Cardiac muscle cell (in vitro differentiated cells and primary cell): ENCODE measurements around the gene CLDN1. TPM values are rescaled to one million over a fixed set of nuclear protein-coding genes. Genes with fewer than 3 reads are reported as not detected.

Source experiments
- DNase-seq, 2 donors: peaks; one replicate each; pipeline versions ENCODE4 v3.0.0 to v3.0.0-alpha.2; 2010 to 2017; ENCODE audit warnings: low read depth in 1 of 2, low spot score in 1 of 2
- H3K27ac ChIP-seq: fragments of 200-600 bp; sonication (generic); 2 replicates; pipeline ENCODE4 v1.5.1; 2016
- H3K27me3 ChIP-seq: fragments of 200-600 bp; sonication (generic); 2 replicates; pipeline ENCODE4 v1.6.0; 2016; ENCODE audit warnings: control low read depth
- H3K36me3 ChIP-seq: fragments of 200-600 bp; sonication (generic); 2 replicates; pipeline ENCODE4 v1.5.1; 2016; ENCODE audit warnings: control low read depth
- H3K4me1 ChIP-seq: fragments of 200-600 bp; sonication (generic); 2 replicates; pipeline ENCODE4 v1.8.1; 2017; ENCODE audit warnings: low read depth, mild to moderate bottlenecking, mixed run types
- H3K4me3 ChIP-seq: fragments of 200-600 bp; sonication (generic); 2 replicates; pipeline ENCODE4 v1.5.1; 2016; ENCODE audit warnings: mild to moderate bottlenecking
- H3K9me3 ChIP-seq: fragments of 200-600 bp; sonication (generic); 2 replicates; pipeline ENCODE4 v1.5.1; 2017; ENCODE audit warnings: low read depth, mild to moderate bottlenecking, control low read depth
- CTCF ChIP-seq: IDR thresholded peaks from 2 replicates; pipeline ENCODE4 v1.5.1; 2012; ENCODE audit warnings: low read depth, mild to moderate bottlenecking, low read length
- polyA plus RNA-seq: library from polyadenylated mRNA; unstranded; fragments of >200 nt; fragmentation: Nextera tagmentation; extraction: Ambion mirVana; gene quantifications from 2 replicates; pipeline ENCODE4 v1.2.1, GENCODE V29; 2016
- total RNA-seq: library from RNA; depleted of rRNA; stranded (reverse); fragments of >200 nt; gene quantifications from 2 replicates; pipeline ENCODE4 v1.2.3, GENCODE V29; 2016

CLDN1 gene
- total and polyA plus RNA-seq, 2 experiments from 2014 or later = 0.48 to 0.54 TPM

GRCh38 chr3:190340071-190340470 is 17.8 kb upstream of the CLDN1 start:
- Histone ChIP-seq H3K4me1 (no peaks in the 10 kb centered on the region), H3K27me3 (no peaks in the 10 kb centered on the region), H3K36me3 (no peaks in the 10 kb centered on the region), H3K4me3 (no peak overlapping the region), H3K27ac (no peak overlapping the region), H3K9me3 (no peaks in the 10 kb centered on the region)
- TF ChIP-seq CTCF = no peak
- no peak for DNase-seq

GRCh38 chr3:190339130-190339529 is 16.9 kb upstream of the CLDN1 start:
- Histone ChIP-seq H3K27me3 (no peaks in the 10 kb centered on the region), H3K9me3 (no peaks in the 10 kb centered on the region), H3K4me3 (no peak overlapping the region), H3K27ac (no peak overlapping the region), H3K36me3 (no peaks in the 10 kb centered on the region), H3K4me1 (no peaks in the 10 kb centered on the region)
- DNase-seq = peak in 1 of 2 donors; percentile 35
- TF ChIP-seq CTCF = no peak

- Histone ChIP-seq H3K36me3 (no peaks in the 10 kb centered on the region), H3K9me3 (no peaks in the 10 kb centered on the region), H3K4me3 (no peak overlapping the region), H3K27me3 (no peaks in the 10 kb centered on the region), H3K4me1 (no peaks in the 10 kb centered on the region), H3K27ac (no peak overlapping the region)
- DNase-seq = peak in 1 of 2 donors; percentile 52
- no peak for TF ChIP-seq CTCF
Measured at GRCh38 chr3:190338717-190339116, 16.5 kb upstream of the CLDN1 start.

GRCh38 chr3:190337301-190337700 is 15.1 kb upstream of the CLDN1 start:
- Histone ChIP-seq H3K27ac (no peak overlapping the region), H3K9me3 (no peaks in the 10 kb centered on the region), H3K4me3 (no peak overlapping the region), H3K4me1 (no peaks in the 10 kb centered on the region), H3K27me3 (no peaks in the 10 kb centered on the region), H3K36me3 (no peaks in the 10 kb centered on the region)
- DNase-seq = no peak
- no peak for TF ChIP-seq CTCF

- no peaks in the 10 kb centered on the region for H3K9me3 ChIP-seq
- no peak overlapping the region for H3K27ac ChIP-seq
- no peak for TF ChIP-seq CTCF
- no peak overlapping the region for H3K4me3 ChIP-seq
- DNase-seq = peak in 1 of 2 donors; percentile 63
- H3K27me3 ChIP-seq = no peaks in the 10 kb centered on the region
- no peaks in the 10 kb centered on the region for H3K36me3 ChIP-seq
- no peaks in the 10 kb centered on the region for H3K4me1 ChIP-seq
Measured at GRCh38 chr3:190336516-190337189, 14.4 kb upstream of the CLDN1 start.
